ENCODE results near the gene CTSZ.

- TF ChIP-seq, protein P1, sequence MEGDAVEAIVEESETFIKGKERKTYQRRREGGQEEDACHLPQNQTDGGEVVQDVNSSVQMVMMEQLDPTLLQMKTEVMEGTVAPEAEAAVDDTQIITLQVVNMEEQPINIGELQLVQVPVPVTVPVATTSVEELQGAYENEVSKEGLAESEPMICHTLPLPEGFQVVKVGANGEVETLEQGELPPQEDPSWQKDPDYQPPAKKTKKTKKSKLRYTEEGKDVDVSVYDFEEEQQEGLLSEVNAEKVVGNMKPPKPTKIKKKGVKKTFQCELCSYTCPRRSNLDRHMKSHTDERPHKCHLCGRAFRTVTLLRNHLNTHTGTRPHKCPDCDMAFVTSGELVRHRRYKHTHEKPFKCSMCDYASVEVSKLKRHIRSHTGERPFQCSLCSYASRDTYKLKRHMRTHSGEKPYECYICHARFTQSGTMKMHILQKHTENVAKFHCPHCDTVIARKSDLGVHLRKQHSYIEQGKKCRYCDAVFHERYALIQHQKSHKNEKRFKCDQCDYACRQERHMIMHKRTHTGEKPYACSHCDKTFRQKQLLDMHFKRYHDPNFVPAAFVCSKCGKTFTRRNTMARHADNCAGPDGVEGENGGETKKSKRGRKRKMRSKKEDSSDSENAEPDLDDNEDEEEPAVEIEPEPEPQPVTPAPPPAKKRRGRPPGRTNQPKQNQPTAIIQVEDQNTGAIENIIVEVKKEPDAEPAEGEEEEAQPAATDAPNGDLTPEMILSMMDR (IDR thresholded peaks at IDR 0.05) = no peak
- no peak for TF ChIP-seq POLR2A (IDR thresholded peaks at IDR 0.05)
These were observed 39.8 kb upstream of the CTSZ start for GRCh38 chr20:59046862-59047261.
